ENCODE data around the gene RSPH10B2.
"Not testable (repeated sequence)": the region's sequence is repeated elsewhere in the genome, so short reads cannot be mapped to it uniquely, and the experiment has no call there.

RSPH10B2 gene

DNA sequence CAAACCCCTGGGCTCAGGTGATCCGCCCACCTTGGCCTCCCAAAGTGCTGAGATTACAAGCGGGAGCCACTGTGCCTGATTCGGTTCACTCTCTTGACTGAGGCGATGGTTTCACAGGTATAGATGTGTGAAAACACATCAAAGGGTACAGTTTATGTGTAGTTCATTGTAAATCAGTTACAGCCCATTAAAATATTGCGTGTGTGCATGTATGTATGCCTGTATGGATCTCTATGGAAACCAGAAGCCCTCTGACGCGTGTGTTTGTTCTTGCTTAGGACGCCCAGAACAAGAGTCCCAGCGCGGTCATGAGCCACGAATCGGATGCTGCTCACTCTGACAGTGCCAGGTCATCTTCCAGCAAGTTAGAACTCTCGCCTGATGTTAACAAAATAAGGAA lies 35.5 kb downstream of the RSPH10B2 start:
- DNase-seq (ENCODE audit: low read depth in 2 of 2) = not testable (repeated sequence)

DNA sequence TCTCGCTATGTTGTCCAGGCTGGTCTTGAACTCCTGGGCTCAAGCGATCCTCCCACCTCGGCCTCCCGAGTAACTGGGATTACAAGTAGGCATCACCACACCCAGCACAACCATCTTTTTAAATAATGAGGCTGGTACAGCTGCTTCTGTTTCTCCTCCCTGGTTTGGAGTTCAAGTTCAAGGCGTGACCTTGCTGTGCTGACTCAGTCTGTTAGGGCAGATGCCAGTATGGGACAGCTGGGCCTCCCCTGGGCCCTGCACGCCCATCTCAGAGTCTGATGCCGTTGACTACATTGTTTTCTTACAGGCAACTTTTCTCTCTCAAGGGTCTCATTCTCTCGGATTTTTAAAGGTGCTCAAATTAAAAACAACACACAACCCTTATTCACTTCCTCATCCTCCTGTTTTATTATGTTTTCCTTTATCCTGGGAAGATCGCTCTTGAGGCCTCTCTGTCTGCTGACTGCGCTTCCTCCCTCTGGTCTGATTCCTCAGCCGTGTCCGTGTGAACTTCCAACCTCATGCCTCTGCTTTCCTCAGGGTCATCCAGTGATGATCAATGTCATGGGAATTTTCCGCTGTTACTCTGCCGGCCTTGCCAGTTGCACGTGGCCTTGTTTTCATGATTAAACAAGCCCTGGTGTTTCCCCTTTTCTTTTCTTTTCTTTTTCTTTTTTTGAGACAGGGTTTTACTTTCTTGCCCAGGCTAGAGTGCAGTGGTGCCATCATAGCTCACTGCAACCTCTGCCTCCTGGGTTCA lies 38.4 kb downstream of the RSPH10B2 start:
- DNase-seq (ENCODE audit: low read depth in 2 of 2) = not testable (repeated sequence)

DNA sequence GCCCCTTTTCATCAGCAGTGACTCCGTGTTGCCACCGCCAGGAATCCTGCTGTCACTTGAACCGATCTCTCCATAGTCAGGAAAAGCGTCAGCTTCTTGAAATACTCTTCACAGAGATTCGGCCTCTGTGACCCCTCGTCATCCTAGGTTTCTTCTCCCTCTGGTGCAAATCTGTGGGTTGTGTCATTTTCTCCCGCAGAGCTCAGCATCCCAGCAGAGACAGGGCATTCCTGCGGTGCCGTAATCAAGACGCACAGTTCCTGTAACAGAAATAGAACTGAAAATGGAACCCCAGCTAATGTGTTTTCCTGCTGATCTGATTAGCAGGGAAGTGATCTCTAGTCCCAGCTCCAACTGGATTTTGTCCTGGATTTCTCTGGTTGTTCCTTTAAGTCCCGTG lies 40.4 kb downstream of the RSPH10B2 start:
- not testable (repeated sequence) for DNase-seq (ENCODE audit: low read depth in 2 of 2)

DNA sequence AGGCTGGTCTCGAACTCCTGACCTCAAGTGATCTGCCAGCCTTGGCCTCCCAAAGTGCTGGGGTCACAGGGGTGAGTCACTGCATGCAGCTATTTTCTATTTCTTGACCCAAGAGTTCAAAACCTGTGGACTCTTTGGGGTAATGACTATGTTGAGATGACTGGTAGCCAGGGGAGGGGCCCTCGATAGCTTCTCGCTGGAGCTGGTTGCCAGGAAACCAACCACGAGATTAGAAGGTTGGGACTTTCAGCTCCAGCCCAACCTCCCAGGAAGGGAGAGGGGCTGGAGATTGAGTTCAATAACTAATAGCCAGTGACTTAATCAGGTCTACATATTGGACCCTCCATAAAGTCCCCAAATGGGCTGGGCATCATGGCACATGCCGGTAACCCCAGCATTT lies 43.3 kb downstream of the RSPH10B2 start:
- DNase-seq (ENCODE audit: low read depth in 2 of 2) = not testable (repeated sequence)

DNA sequence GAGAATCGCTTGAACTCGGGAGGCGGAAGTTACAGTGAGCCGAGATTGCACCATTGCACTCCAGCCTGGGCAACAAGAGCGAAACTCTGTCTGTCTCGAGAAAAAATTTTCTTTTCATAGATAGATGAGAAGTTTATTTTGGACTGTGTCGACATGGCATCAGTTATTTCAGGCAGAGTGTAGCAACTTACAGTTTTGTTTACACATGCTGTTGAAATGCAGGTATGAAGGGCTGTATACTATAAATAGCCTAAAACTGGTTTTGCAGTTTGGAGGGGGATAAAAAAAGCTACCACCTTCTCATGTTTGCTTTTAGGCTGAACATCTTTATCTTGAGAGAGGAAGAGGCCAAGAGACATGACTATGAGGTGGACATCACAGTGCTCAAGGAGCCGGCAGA lies 44.1 kb downstream of the RSPH10B2 start:
- DNase-seq (ENCODE audit: low read depth in 2 of 2) = not testable (repeated sequence)

DNA sequence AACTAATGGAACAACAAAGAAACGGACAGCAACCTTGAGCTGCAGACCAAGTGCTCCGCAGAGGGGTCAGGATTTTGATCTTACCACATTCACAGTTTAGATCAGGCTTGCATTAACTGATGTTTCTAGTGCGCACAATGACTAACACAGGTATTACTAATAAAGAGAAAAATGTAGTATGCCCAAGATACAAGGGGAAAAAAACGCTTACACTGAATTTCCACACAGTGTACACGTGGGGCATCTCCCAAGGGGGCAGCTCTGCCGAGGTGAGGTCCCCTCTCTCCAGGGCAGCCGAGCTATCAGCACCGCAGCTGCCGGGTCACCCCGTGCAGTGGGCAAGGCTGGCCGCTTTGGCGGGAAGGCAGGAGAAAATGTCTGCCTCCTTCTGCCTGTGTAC lies 46.0 kb downstream of the RSPH10B2 start:
- DNase-seq (ENCODE audit: low read depth in 2 of 2) = not testable (repeated sequence)

DNA sequence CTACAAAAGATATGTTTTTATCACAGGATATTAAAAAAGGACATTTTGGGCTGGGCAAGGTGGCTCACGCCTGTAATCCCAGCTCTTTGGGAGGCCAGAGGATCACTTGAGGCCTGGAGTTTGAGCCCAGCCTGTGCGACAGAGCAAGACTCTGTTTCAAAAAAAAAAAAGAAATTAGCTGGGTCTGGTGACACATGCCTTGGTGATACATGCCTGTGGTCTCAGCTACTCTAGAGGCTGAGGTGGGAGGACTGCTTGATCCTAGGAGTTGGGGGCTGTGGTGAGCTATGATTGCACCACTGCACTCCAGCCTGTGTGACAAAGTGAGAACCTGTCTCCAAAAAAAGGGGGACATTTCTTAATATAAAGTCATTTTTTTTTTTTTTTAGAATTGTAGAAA lies 46.4 kb downstream of the RSPH10B2 start:
- DNase-seq (ENCODE audit: low read depth in 2 of 2) = not testable (repeated sequence)

DNA sequence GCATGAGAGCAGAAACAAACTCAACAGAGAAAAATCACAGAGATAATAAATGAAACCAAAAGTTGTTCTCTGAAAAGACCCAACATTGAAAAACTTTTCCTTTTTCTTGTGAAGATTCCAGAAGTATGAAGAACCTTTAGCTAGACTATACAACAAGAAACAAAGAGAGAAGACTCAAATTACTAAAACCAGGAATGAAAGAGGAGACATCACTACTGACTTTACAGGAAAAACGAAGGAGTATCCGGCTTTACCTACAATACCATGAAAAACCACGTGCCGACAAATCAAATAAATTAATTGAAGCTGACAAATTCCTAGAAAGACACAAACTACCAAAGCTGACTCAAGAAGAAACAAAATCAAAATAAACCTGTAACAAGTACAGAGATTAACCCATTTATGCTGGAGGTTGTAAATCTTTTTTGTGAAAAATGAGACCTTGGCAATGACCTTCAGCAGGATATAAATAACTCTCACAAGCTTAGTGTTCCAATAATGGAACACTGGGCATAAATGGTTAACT lies 53.6 kb downstream of the RSPH10B2 start:
- not testable (repeated sequence) for DNase-seq (ENCODE audit: low read depth in 2 of 2)

DNA sequence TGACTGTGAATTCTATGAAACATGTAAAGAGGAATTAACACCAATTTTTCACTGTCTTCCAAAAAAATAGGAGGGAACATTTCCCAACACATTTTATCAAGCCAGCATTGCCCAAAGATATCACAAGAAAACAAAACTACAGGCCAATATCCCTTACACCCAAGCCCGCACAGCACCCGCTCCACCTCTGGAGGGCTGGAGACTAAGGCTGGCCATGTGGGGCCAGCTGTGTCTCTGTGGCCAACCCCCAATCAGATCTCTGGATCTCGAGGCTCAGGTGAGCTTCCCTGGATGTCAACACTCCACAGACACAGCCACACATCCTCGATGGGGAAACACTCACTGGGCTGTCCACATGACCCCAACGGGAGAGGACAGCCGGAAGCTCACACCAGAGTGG lies 54.1 kb downstream of the RSPH10B2 start:
- not testable (repeated sequence) for DNase-seq (ENCODE audit: low read depth in 2 of 2)

DNA sequence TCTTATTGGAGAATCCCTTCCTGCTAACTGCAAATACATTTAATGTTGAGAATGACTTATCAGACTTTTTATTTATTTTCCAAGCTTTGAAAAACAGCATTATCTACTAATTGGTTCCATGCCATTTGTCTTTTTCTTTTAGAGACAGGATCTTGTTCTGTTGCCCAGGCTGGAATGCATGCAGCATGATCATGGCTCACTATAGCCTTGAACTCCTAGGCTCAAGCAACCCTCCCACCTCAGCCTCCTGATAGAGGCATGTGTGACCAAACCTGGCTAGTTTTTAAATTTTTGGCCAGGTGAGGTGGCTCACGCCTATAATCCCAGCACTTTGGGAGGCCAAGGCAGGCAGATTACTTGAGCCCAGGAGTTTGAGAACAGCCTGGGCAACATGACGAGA lies 59.1 kb downstream of the RSPH10B2 start:
- not testable (repeated sequence) for DNase-seq (ENCODE audit: low read depth in 2 of 2)

DNA sequence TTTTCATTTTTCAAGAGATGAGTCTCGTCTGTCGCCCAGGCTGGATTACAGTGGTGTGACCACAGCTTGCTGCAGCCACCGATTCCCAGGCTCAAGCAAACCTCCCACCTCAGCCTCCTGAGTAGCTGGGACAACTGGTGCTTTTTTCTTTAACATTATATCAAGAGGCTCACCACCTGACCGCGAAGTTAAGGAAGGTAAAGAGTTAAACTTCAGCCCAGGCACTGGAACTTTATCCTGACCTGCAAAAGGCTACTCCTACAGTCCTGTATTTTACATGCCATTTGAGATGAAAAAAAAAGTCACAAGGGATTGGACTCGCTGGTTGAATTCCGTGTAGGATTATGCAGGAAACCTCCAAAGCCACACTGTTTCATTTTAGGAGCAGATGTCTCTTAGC lies 61.6 kb downstream of the RSPH10B2 start:
- DNase-seq (ENCODE audit: low read depth in 2 of 2) = not testable (repeated sequence)

DNA sequence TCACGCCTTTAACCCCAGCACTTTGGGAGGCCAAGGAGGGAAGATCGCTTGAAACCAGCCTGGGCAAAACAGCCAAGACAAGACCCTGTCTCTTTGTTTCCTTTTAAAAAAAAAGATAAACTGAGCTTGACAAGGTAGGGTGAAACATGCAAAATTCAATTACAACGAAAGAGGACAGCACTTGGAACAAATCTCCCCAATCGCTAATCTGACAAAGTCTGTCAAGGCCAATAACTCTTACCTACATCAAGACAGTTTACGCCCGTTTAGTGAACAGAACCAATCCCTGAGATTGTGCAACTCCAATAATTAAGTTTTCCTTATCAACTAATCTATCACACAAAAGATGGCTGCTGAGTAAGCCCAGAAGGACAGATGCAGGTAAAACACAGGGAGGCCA lies 67.7 kb downstream of the RSPH10B2 start:
- not testable (repeated sequence) for DNase-seq (ENCODE audit: low read depth in 2 of 2)

DNA sequence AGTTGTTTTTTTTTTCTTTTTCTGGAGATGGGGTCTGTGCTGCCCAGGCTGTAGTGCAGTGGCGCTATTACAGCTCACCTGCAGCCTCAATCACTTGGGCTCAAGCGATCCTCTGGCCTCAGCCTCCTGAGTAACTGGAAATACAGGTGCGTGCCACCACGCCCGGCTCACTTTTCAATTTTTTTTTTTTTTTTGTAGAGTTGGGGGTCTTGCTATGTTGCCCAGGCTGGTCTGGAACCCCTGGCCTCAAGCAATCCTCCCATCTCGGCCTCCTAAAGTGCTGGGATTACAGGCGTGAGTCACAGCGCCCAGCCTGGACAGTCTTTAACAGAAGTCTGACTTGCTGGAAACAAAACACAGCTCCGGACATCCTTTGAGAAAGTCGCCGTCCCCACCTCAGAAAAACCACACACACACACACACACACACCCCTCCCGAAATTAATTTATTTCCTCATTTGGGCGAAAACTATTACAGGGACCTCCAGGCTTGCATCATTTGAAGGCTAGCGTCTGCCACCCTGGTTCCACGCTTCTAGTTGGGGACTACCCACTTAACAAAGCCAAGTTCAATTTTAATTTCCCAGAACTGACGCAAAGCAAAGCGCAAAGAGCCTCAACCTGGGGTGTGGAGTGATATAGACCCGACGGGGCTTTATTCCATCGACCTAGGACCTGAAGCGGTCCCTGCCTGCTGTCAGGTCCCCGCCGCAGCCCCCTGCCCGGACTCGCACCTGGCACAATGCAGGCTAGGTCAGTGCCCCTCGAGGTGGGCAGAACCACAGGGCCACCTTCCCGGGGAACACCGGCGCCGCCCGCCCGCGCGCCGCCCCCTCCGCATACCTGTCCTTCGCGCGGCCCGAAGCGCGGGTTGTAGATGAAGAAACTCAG lies 71.6 kb downstream of the RSPH10B2 start:
- not testable (repeated sequence) for DNase-seq (ENCODE audit: low read depth in 2 of 2)

DNA sequence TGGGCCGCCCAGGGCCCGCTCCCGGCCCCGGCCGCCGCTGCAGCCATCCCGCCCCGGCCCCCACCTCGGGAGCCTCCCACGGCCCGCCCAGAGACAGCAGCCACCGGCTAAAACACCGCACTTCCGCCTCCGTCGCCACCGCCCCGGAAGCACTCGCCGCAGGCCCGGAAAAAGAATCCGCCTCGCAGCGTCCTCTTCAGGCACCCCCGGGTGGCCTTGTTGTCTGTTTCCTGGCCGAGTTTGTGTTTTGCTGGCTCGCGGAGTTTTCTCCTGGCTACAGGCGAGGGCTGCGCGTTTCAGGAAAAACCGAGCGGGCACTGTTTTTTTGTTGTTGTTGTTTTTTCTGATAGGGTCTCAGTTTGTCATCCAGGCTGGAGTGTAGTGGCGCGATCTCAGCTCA lies 72.2 kb downstream of the RSPH10B2 start, which contains the start of gene CCZ1B:
Gene CCZ1B (minus strand): TSS at position 125 of the 400 bp plus-strand sequence. CDS start 78 bp downstream, at position 47.
- peak; percentile 66 to 72 for DNase-seq (ENCODE audit: low read depth in 2 of 2)

DNA sequence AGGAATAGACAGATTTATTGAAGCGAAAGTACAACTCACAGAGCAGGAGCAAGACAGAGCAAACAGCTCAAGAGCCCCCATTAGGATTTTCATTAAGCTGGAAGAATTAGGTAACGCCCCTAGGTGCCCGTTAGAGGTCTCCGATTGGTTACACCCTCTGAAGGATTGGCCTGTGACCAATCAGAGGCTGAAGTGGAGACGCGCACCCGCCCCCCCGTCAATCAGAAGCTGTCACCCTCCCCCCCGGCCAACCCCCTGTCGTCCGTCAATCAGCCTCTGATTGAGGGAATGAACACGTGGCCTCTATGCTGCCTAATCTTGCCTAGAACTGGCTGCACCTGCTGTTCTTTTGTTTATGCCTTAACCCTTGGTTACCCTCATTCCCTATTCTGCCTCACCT lies 73.3 kb downstream of the RSPH10B2 start:
- DNase-seq (ENCODE audit: low read depth in 2 of 2) = not testable (repeated sequence)

DNA sequence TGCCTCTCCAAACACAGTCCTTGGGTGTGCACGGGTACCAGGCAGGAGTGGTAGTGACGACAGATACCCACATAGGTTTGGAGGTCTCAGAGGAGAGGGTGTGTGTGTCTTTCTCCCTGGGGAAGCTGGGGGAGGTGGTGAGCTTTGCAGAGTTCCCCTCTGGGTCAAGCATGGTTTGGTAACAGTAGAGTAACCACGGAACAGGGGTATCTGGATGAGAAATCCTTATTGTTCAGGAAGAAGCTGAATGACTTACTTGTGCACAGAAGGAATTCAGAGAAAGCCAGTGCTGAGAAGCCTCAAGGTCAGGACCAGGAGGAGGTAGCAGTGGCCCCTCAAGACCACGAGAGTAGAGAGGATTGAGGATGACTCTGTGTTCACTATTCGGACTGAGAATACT lies 75.7 kb downstream of the RSPH10B2 start:
- DNase-seq (ENCODE audit: low read depth in 2 of 2) = not testable (repeated sequence)

DNA sequence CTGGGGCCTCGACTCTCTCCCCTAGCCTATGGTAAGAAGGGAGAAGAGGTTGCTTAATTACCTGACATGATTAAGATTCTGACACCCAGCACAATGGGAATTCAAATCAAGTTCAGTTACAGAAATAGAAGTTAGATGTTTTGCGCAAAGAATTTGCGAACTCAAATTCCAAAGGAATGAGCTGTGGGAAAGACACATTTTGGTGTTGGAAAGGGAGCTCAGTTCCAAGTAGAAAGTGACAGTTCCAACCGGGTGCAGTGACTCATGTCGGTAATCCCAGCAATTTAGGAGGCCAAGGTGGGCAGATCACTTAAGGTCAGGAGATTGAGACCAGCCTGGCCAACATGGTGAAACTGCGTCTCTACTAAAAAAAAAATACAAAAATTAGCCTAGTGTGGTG lies 76.1 kb downstream of the RSPH10B2 start:
- DNase-seq (ENCODE audit: low read depth in 2 of 2) = not testable (repeated sequence)

DNA sequence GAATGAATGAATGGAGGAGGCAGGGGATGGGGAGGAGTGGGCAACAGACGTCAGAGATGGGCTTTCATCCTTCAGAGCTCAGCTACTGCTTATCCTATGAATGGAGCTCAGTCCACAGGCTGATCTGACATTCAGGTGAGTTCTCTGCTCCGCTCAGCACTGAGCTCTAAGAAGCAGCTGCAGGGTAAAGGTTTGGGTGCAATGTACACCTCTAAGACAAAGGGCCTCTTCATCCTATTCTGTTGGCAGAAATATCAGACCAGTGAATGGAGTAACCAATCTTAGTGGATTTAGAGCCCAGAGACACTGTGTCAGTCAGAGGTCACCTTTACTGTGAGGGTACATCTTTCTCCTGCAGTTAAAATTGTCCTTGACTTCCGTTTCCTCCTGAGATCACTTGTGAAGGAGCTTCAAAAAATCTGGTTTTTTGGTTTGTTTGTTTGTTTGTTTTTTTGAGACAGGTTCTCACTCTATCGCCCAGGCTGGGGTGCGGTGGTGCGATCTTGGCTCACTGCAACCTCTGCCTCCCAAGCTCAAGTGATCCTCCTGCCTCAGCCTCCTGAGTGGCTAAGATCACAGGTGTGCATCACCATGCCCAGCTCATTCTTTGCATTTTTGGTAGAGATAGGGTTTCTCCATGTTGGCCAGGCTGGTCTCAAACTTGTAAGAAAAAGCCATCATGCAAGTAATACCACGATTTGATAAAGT lies 77.3 kb downstream of the RSPH10B2 start:
- no peak for DNase-seq (ENCODE audit: low read depth in 2 of 2)

DNA sequence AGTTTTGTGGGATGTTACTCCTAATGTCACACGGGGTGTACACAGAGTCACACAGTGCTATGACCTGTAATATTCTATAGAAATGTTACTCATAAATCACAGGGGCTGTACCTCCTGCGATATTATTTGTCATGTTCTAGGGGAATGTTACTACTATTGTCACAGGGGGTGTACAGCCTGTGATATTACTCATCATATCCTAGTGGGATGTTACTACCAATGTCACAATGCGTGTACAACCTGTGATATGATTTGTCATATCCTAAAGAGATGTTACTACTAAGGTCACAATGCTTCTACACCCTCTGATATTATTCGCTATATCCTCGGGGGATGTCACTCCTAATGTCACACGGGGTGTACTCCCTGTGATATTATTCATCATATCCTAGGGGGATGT lies 79.7 kb downstream of the RSPH10B2 start:
- no peak for DNase-seq (ENCODE audit: low read depth in 2 of 2)

DNA sequence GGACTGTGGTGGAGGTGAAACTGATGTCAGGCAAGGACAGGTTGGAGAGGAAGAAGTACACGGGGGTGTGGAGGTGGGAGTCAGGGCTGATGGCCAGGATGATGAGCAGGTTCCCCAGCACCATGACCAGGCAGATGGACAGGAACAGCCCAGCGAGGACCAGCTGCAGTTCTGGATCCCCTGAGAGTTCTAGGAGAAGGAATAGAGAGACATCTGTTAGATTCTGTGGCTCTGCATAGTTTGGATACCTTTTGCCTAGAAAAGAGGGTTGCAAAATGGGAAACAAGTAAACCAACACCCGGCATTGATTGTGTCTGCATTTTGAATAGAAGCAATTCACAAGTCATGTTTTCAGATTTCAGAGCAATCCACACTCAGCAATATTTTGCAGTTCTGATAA lies 81.6 kb downstream of the RSPH10B2 start:
- not testable (repeated sequence) for DNase-seq (ENCODE audit: low read depth in 2 of 2)

DNA sequence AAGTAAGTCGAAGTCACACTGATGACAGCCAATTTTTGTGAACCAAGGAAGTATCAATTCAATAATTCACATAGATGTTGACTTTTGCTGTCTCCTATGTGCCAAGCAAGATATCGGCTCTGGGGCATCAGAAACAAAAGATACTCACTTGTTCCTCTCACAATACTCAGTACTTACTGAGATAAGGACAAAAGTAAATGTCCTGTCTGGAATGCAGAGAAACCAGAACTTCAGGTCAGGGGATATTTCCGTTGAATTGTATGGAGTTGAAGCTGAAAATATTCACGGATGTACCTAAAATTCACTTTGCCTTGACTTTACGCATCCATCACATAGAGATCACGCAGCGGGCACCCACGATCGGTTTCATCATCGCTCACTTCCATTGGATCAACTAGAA lies 83.2 kb downstream of the RSPH10B2 start:
- not testable (repeated sequence) for DNase-seq (ENCODE audit: low read depth in 2 of 2)
